Stimulated activated CD8-positive, alpha-beta memory T cell treated with anti-CD3 and anti-CD28 coated beads, Interleukin-7, amount 100 ng/mL, for 24 hours (primary cell): ENCODE results near the gene EGFR.

Experiments
- DNase-seq: peaks from one replicate; pipeline ENCODE4 v3.0.0-alpha.2; 2020; ENCODE audit warnings: low read depth

EGFR gene

DNA sequence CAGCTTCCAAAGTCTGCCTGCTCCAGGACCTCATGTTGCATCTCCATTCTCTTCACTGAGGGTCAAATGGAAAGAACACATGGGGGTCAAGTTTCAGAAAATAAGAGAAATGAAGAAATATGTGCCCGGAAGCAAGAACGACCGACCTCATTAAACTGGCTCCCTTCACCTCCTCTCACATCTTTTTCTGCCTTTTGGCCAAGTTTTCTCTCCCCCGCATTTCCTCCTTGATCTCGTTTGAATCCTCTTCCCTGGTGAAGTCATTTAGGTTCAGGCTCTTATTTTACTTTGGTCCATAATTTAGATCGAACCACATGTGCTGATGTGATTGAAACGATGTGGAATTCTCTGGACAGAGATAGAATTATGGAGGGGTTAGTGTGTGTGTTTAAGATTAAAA, 44.2 kb downstream of the EGFR start:
- DNase-seq: no peak

- DNase-seq: no peak
Measured at GRCh38 chr7:55063633-55064032, 44.8 kb downstream of the EGFR start.

DNA sequence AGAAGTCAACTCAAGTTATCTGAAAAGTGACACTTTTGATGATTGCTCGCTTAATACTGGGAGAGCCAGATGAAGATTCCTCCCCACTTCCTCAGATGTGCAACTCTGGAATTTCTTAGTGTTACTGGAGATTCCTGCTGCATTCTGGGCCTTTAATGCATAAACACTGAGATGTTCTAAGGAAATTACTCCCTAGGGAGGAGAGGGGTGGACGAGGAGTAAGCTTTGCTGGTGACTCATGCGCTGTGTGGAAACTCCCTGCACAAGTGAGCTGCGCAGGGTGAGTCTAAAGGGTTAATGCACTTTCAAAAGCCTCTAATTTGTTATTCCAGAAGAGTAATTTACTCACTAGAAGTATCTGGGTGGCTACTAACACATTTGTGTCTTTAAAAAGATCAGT, 46.3 kb downstream of the EGFR start:
- no peak for DNase-seq

DNA sequence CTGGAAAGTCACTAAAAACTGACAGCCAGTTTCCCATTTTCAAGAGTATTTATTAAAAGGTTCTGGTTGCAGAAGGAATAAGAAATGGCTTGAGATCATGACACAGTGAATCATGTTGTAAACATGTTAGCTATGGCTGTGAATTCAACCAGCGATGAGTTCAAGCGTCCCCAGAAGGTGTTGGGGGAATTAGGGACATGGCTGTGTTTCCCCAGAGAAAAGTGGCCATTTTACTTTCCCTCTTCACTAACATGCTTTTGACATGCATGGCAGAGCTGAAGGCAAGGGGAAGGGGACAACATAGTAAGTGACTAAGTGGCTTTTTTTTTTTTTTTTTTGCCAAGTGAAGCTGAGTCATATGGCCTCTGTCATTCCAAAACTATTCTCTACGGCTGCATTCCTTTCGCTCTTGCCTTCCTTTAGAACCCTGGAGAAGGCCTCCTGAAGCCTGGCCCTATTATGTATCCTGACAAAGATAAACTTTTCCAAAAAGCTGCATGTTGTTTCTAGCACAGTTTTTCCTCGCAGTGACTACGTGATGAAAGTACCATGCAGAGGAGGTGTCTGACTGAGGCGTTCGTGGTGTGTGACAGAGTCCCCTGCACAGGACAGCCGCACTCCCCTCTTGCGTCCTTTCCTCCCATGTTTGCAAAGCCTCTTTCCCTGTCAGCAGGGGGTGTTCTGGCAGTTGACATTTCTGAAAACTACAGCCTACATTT, 46.9 kb downstream of the EGFR start:
- no peak for DNase-seq

DNA sequence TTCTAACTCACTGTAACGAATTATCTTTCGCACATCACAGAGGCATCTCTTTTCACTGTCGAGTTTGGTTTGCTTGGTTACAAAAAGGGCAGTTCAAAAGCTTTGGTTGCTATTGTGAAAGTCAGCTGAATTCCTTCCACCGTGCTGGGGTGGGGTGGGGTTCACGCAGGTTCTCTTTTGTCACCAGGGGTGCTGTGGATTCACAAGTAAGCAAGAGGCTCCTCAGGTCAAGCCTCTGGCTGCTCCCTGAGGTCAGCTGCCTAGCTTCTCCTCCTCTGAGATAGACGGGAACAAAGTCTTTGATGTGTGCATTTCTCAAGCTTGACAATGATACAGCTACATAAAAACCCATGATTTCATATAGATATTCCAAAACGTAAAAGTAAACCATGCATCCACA, 47.7 kb downstream of the EGFR start:
- DNase-seq: no peak

GRCh38 chr7:55066938-55067337, 48.1 kb downstream of the EGFR start:
- DNase-seq: no peak

DNA sequence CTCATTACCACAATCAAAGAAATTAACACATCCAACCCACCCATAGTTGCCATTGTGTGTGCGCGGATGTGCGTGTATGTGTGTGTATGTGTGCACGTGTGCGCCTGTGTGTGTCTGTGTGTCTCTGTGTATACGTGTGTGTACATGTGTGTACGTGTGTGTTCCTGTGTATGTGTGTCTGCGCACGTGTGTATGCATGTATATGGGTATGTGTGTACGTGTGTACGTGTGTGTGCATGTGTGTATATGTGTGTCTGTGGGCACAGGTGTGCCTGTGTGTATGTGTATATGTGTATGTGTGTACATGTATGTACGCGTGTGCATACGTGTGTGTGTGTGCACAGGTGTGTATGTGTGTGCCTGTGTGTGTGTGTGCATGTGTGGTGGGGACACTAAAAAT, 48.9 kb downstream of the EGFR start:
- DNase-seq: no peak

DNA sequence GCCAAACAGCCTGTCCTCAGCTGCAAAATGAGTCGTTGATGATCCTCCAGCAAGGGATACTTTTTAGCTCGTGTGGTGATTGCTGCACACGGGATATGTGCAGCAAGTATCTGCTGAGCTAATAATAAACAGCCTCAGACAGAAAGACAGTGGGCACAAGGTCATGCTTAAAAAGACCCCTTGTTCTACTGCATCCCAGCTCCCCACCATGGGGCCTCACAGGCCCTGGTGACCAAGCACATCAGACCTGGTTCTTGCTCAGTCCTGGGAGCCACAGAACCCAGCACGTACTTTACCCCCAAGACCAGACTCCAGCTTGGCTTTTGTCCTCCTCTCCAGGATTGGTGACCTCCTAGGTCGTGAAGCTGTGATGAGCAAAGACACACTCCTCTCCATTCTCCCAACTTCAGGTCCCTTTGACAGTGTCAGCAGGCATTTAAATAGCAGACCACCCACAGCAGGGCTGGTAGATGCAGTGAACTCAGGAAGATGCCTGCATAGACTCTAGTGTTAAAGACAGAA, 50.5 kb downstream of the EGFR start:
- DNase-seq: no peak

- no peak for DNase-seq
Measured at GRCh38 chr7:55070271-55070743, 51.5 kb downstream of the EGFR start.

- no peak for DNase-seq
Measured at GRCh38 chr7:55070854-55071253, 52.0 kb downstream of the EGFR start.

- no peak for DNase-seq
Measured at GRCh38 chr7:55071411-55072175, 52.8 kb downstream of the EGFR start.

DNA sequence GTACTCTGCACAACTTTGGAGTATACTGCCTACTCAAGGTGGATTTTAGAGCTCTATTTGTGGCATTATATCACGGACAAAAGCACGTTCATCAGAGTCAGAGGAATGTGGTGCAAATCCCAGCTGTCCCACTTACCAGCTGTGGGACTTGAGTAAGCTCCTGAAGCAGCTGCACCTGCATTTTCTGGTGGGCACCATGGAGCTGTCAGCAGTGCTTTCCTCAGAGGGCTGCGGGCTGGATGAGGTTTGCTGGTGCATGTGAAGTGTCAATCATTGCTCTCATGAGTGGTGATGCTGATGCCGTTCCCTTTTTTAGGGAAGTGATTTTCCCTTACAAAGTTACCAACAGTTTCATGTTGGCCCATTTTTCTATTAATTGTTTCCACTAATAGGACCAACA, 53.4 kb downstream of the EGFR start:
- DNase-seq: no peak

DNA sequence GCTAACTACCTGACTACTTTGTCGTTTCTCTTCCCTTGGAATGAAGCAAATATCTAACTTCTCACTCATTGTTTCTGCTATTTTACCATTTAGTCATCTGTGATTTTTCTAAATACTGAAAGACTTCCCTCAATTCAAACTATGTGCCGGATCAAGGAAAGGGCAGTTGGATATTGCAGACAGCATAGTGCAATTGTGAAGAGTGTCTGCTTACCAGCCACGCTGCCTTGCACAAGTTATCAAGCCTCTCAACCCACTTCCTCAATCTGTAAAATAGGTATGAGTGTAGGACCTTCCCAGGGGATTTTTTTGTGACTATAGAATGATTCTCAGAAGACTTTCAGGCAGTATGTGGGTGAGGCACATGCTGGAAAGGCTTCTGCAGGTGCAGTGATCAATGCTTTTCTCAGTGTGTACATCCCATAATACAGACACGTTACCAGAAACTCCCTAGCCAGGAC, 54.3 kb downstream of the EGFR start:
- DNase-seq: no peak

DNA sequence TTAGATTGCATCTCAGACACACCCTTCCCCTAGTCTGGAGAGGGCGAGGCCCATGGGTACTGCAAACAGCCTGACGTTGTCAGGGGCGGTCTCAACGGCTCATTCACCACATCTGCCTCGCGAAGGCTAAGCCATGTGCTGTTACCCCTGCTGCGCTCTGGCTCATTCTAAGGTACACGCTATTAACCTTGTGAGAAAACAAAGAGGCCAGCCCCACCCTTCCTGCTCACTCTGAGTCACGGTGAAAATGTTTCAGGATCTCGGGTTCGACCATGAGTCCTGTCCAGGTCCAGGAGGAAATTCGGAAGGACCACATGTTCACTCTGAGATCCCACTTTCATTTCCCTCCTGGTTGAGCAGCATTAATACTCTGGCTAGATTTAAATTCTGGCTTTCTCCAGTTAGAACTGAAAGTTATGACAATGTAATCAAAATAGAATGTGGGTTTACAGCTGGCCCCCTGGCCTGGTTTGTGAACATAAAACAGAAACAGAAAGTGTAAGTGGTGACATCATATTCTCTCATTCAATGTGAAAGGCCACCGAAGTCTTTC, 55.2 kb downstream of the EGFR start:
- DNase-seq: no peak

- DNase-seq: no peak
Measured at GRCh38 chr7:55075464-55076021, 56.7 kb downstream of the EGFR start.

DNA sequence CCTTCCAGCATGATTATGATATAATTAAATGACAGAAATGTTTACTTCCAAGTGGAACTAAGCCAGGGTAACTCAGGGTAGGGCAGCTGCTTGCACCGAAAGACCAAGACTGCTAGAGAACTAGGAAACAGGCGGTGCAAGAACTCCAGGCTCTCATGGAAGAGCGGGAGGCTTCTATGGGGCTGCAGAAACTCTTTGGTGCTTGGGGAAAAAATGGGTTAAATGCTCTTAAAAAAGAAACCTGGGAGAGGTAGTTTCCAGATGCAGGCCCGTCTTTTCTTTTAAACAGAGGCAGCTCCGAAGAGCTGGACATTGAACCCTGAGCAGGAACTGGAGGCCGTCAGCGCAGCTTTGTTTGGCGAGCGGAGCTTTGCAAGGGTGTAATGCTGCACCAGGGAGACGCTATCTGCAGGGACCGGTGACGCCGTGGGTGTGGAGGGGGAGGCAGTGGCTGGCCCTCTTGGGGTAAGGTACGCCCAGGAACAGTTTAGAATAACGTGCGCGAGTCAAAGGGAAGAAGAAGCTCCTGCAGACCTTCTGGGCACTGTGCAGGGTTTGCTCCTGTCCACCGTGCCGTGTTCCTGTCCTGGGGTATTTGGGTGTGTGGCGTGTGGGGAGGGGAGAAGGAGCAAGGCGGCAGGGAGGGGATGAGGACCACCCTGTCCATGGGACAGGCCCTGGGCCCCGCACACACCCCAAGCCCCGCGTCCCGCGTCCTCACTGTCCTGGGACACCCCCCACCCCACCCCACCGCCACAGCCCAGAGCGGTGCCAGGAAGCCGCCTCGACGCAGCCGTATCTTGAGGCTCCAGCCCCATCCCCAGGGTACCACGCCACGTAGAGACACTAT, 59.0 kb downstream of the EGFR start:
- no peak for DNase-seq

DNA sequence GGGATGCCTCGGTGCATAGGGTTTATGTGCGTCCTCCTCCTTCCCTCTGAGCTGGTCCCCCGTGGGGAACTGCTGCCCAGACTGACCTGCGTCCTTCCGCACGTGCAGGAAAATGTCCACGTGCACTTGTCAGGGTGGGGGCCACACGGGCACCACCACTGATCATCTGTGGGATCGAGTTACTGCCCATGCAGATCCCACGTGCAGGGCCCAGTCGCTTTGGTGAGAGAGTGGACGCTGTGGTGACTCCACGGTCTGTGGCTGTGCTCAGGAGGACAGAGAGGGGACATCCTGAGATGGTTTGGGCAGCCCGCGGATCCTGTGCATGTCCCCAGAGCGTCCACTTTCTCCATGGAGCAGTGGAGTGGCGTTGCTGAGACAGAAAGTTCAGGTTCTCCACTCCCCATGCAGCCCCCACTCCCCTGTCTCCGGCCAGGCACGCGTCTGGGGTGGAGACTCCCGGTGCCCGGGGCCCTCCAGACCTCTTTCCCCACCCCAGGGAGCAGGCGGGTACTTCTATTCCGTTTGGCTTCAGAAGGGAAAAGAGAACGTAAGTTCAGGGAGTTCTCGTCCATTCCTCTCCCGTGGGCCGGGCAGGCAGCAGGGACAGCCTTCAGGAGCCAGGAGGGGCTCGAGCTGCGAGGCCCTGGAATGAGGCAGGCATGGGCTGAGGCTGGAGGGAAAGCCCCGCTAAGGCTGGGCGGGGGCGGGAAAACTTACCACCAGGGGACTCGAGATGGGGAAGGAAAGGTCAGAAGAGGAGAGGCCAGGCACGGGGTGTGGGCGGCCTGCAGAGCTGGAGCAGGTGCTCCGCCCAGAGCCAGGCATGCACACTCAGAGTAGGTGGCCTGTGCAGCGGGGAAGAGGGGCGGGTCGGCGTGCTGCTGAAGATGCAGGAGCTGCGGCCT, 59.9 kb downstream of the EGFR start:
- no peak for DNase-seq

DNA sequence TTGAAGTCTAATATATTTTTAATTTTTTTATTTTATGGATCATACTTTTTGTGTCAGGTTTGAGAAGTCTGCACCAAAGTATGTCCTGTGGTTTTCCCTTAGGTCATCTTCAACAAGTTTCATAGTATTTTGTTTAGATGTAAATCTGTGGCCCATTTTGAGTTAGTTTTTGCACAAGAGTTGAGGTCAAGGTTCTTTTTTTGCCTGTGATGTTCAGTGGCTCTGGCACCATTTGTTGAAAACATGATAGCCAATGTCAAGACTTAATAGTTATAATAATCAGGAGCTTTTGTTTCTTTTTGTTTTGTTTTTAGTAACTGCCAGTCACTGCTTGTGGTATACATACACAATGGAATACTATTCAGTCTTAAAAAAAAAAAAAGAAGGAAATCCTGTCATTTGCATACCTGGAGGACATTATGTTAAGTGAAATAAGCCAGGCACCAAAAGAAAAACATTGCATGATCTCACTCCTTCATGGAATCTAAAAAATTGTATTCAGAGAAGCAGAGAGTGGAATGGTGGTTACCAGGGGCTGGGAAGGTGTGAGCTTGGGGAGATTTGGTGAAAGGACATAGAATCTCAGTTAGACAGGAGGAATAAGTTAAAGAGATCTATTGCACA, 61.3 kb downstream of the EGFR start:
- no peak for DNase-seq

DNA sequence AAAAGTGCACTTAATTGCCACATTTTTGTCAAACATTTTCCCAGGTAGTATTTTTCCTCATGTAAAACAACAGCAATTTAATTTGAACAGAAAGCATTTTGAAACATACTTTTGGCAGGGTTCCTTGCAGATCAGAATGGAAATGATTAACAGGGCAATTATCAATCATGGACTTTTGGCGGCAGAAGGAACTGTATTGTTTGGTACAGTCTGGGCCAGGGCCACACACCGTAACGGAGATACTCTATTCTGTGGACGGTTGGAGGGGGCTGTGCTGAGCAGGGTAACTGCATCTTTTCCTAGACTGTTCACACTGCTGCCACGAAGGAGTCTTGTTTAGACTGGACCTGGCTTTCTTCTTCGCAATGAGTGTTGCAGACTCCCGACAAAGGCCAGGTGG, 62.3 kb downstream of the EGFR start:
- no peak for DNase-seq
